GM18519 (cell line): ENCODE measurements around the gene OCA2.
"Not testable (repeated sequence)": the region's sequence is repeated elsewhere in the genome, so short reads cannot be mapped to it uniquely, and the experiment has no call there.

Experiments
- ATAC-seq: cut with Tn5 transposase; IDR thresholded peaks from one replicate; pipeline ENCODE4 v1.9.1; 2021; ENCODE audit warnings: mild to moderate bottlenecking, moderate library complexity; ENCODE audit not compliant: unreplicated experiment, low FRiP score

Gene OCA2

GRCh38 chr15:27855137-27855536, 244.0 kb downstream of the OCA2 start:
- ATAC-seq: no peak

DNA sequence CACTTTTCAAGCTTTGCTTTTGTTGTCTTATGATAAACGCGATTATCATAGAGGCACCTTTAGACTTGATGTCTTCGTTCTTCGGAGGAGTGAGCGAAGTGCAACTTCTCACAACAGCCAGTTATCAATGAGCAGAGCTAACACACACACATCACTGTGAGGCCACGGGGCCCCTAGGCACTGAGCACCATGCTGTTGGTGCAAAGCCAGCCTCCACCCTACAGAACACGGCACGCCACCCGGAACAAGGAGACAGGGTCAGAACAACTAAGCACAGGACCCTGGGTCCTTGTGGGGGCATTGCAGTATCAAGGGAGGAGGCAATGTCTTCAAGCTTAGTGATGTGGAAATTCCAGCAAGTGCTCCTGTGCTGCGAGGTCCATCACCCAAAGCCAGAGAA, 244.5 kb downstream of the OCA2 start:
- no peak for ATAC-seq

DNA sequence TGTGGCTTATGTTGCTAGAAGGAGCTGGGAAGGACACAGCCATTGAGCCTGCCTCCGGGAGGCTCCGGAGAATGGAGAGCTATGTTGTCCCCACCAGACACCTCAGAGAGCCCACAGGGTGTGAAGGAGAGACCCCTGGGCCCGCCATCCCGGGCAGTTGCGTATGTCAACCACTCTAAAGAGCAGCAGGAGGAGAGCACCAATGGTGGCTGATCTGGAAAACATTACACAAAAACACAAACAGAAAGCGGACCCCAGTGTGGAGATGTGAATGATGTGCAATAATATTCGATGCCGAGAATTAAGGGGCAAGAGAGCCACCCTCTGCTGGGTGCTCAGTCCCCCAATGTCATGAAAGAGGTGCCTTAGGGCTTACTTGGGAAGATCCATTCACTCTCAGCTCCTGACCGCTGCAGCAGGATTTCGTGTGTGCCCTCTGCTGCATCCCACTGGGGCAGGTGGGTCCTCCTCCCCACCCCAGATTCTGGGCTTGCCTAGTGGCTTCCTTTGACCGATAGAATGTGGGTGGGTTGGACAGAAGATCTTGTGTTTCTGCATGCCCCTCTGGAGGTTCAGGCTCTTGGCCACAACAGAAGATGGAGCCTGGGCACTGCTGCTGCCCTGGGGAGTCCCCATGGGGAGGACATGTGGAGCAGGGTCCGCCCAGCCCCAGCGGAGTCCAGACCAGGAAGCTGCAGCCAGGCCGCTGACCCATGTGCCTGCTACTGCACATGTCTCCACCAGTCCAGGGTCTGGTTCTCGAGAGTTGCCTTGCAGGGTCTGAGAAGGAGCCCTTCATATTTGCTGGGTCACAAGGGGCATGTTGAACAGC, 245.3 kb downstream of the OCA2 start:
- no peak for ATAC-seq

DNA sequence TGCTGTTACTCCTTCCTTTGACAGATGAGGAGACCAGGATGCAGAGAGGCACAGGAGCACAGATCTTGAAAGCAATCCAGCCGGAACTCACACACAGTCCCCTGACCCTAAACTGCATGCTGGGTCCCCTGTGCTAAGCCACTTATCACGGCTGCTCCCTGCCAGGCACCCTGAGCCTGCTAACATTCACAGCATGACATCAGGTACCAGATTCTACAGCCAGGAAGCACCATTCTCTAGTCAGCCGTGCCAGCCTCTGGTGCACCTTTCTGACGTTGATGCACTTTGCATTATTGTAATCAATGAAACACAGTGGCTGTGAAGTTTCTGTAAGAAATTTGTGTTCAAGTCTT, 247.3 kb downstream of the OCA2 start:
- no peak for ATAC-seq

- ATAC-seq: no peak
Observed at GRCh38 chr15:27850981-27851857, 247.9 kb downstream of the OCA2 start.

GRCh38 chr15:27850050-27850449, 249.1 kb downstream of the OCA2 start:
- ATAC-seq: no peak

DNA sequence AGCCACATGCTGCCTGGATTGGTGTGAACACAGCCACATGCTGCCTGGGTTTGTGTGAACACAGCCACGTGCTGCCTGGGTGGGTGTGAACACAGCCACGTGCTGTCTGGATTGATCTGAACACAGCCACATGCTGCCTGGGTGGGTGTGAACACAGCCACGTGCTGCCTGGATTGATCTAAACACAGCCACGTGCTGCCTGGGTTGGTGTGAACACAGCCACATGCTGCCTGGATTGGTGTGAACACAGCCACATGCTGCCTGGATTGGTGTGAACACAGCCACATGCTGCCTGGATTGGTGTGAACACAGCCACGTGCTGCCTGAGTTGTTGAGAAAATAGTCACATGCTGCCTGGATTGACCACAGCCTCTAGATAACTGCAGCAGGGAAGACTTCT, 250.2 kb downstream of the OCA2 start:
- ATAC-seq: not testable (repeated sequence)

DNA sequence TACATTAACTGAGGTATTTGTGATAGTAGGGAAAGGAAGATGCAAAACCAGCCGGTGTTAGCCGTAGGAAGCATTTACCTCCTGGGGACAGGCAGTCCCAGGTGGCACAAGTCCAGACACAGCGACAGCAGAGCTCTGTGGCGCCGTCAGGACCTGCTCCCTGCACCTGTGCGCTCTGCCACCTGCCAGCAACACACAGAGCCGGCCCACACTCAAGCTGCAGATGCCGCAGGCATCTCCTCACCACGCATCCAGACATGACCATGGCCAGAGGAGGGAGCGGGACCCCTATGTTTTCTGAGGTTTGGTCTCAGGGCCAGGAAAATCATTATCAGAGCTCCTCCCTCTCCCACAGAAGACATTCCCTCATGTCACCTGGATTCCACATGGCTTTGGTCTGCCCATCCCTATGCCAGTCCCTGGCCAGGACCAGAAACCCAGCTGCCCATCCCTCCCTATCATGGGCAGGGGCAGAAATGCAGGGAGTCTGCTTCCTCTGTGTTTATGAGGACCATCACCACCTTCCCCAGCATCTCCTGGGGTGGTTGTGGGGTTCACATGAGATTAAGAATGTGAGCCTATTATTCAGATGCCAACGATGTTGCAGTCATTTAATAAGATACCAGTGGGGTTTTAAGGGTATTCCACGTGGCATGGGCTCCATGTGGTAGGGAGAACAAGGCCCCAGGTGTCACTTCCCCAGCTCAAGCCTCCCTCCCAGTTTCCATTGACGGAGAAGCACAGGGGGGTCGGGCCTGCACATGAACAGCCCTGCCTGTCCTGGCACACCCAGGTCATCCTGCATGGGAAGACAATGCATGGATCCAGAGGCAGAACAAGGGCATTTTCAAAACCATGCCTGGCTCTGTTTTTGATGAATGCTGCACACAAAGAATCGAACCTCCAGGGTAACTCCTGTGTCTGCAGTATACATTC, 251.1 kb downstream of the OCA2 start:
- ATAC-seq: no peak

- ATAC-seq: no peak
Observed at GRCh38 chr15:27846722-27847395, 252.3 kb downstream of the OCA2 start.

DNA sequence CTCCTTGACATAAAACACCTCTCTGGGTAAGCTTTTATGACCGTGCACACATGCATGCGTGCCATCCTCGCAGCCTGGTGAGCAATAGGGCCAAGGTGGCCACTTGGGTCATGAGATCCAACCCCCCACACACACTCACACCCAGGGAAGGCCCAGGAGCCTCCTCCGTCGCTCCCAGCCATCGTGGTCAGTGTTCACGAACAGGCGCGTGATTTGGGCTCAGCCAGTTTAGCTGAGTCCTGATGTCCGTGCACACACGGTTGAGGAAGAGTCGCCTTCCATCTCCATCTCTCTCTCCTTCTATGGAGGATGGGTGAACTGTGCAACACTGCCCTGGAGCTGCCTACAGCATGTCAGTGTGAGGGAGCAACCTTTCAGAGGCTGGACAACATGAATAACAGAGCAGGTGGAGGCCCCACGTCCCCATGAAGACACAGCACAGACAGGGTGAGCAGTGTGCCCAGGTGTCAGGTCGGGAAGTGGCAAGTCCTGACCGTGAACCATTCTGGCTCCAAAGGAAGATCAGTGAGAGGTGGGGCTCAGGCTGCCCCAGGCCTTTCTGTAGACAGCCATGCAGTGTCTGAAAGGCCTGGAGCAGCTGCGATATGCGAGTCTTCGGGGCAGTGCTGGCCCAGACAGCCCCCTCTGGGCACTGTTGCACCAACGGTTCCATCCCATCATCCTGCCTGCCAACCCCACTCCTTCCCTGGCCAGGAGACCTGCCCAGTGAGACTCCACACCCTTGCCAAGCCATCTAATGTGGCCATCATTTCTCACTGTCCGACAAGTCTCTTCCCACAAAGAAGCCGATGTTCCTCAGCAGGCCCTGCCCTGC, 253.4 kb downstream of the OCA2 start:
- no peak for ATAC-seq

DNA sequence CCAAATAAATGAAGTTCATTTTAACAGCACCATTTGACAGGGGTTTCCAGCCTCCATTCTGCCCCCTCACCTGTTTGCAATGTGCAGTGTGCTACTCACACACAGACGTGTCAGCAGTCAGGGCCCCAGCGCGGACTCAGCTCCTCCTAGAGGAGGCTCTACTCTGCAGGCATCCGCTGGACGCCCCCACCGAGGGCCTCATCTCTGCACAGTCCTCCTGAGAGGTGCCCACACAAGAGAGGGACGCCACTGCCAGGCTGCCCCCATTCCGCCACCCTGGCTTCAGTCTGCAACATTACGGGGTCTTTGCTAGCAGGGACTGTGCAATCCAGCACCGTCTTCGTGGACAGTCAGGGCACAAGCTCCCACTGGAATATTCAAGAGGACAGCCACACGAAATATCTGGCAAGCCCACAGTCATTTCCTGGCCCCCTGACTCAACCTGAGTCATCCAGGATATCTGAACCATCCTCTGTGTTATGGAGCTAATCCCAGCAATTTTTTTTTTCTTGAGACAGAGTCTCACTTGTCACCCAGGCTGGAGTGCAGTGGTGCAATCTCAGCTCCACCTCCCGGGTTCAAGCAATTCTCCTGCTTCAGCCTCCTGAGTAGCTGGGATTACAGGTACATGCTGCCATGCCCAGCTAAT, 255.0 kb downstream of the OCA2 start:
- no peak for ATAC-seq

DNA sequence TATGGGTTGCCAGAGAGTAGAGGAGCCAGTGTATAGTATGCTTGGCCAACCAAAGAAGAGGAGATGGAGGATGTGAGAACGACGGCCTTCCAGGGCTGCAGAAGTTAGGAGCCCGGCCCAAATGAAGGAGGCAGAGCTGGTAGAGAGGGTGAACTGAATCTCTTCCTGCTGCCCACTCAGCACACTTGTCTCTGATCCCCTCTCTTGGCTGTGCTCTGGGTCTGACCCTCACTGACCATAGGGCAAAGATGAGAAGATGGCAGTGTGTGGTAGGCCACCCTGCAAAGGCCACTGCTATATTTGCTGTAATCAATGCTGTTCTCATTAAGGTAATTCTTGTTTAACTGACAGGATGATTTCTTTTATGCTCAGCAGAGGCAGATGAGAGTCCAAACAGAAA, 256.0 kb downstream of the OCA2 start:
- ATAC-seq: no peak

GRCh38 chr15:27842526-27842925, 256.6 kb downstream of the OCA2 start:
- ATAC-seq: no peak

DNA sequence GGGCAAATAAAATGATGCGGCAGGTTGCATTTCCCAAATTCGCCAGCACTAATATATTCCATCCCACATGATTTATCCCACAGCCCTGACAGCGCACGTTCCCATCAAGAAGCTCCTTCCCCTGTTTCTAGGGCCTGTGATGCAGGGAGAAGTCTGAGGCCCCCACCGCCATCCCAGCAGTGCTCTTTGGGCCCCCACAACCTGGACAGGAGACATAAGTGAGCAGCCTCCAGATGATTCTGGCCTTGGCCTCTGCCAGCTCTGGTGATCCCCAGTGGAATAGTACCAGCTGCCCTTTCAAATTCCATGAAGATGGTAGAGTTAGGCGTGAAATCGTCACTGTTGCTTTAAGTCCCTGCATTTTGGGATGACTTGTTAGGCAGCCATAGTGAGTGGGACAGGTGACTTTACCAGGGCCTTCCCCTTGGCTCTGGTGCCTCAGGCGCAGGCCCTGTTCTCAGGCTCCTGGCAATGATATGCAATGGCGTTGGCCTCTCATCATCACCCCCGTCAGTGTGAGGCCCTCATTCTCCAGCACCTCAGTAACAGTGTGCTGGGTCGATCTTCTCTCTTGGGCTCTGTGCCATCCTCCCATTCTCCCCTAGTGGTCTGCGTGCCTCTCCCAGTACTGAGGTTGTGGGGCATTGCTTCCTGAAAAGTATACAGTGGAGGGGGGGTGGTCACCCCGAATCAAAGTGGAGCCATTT, 263.7 kb downstream of the OCA2 start:
- ATAC-seq: no peak

DNA sequence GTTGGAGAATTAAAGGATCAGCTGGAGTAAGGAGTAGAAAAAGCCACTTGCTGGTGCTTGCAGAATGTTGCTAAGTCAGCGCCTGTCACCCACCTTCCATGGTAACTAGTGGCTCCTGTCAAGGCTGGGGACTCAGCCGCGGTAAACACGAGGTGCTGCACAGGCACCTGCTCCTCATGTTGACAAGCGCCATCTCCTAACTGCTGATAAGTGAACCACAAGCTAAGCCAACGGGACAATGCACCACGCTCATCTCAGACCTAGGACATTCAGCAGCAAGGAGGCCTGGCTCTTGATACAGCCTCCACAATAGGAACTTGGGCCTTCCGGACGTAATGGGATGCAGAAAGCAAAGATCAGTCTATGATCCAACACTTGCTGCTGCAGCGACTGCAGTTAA, 264.4 kb downstream of the OCA2 start:
- ATAC-seq: no peak

DNA sequence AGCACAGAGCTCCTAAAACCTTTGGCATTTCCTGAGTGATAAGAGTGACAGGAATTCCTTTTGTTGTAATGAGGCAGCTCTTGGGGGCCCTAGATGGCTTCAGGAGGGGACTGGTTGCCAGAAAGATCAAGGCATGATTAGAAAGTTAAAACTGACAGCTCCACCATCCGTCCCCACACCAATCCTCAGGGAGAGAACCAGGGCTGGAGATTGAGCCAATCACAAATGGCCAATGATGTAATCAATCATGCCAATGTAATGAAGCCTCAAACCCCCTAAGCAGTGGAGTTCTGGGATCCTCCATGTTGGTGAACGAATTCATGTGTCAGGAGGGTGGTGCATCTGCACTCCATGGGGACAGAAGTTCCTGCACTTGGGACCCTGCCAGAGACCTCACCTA, 265.1 kb downstream of the OCA2 start:
- no peak for ATAC-seq

GRCh38 chr15:27833178-27833577, 265.9 kb downstream of the OCA2 start:
- ATAC-seq: no peak

- ATAC-seq: no peak
Observed at GRCh38 chr15:27832237-27832596, 266.9 kb downstream of the OCA2 start.
